NCI-H146 treated with DMSO at 0.1 percent for 48 hours (cell line): ENCODE data around the gene C4BPA.

Experiments
- DNase-seq: peaks from one replicate; lab custom pipeline; 2025; ENCODE audit not compliant: unreplicated experiment; lab: John Stamatoyannopoulos, UW

Gene C4BPA

GRCh38 chr1:207112616-207113296 is 8.7 kb downstream of the C4BPA start:
- DNase-seq, result no peak

GRCh38 chr1:207115269-207115668 is 11.2 kb downstream of the C4BPA start:
- no peak for DNase-seq

GRCh38 chr1:207124389-207124788 is 20.4 kb downstream of the C4BPA start:
- DNase-seq, result no peak

- no peak for DNase-seq
These were observed 24.4 kb downstream of the C4BPA start for GRCh38 chr1:207128336-207128921.

- DNase-seq, result no peak
These were observed 25.0 kb downstream of the C4BPA start for GRCh38 chr1:207129053-207129452.

- DNase-seq, result no peak
These were observed 26.4 kb downstream of the C4BPA start for GRCh38 chr1:207130252-207131036.

GRCh38 chr1:207131163-207131562 is 27.1 kb downstream of the C4BPA start:
- DNase-seq, result no peak

- no peak for DNase-seq
These were observed 30.5 kb downstream of the C4BPA start for GRCh38 chr1:207134581-207134980.

GRCh38 chr1:207139616-207140015 is 35.6 kb downstream of the C4BPA start:
- no peak for DNase-seq

- DNase-seq, result no peak
These were observed 36.5 kb downstream of the C4BPA start for GRCh38 chr1:207140536-207140935.

GRCh38 chr1:207145401-207146058 is 41.5 kb downstream of the C4BPA start:
- no peak for DNase-seq

- no peak for DNase-seq
These were observed 47.9 kb downstream of the C4BPA start for GRCh38 chr1:207151920-207152319.

GRCh38 chr1:207152792-207153468 is 48.9 kb downstream of the C4BPA start:
- no peak for DNase-seq

- no peak for DNase-seq
These were observed 51.0 kb downstream of the C4BPA start for GRCh38 chr1:207155028-207155427.

- no peak for DNase-seq
These were observed 52.1 kb downstream of the C4BPA start for GRCh38 chr1:207156095-207156494.

- no peak for DNase-seq
These were observed 52.8 kb downstream of the C4BPA start for GRCh38 chr1:207156826-207157225.

GRCh38 chr1:207164086-207164485 is 60.1 kb downstream of the C4BPA start:
- no peak for DNase-seq

- DNase-seq, result no peak
These were observed 68.3 kb downstream of the C4BPA start for GRCh38 chr1:207172321-207172720.

- no peak for DNase-seq
These were observed 68.9 kb downstream of the C4BPA start for GRCh38 chr1:207172885-207173284.

- no peak for DNase-seq
These were observed 69.4 kb downstream of the C4BPA start for GRCh38 chr1:207173396-207173795.

GRCh38 chr1:207174913-207175312 is 70.9 kb downstream of the C4BPA start:
- DNase-seq, result no peak
